ENCODE measurements around the gene NOS3. TPM values are rescaled to one million over a fixed set of nuclear protein-coding genes. Genes with fewer than 3 reads are reported as not detected.

NOS3 gene
- total and polyA plus RNA-seq, 9 of the 15 experiments (the other 6 are each of a cell fraction or from before 2014, with no cell fraction given) = 1.1 to 121 (median 23.6) TPM

DNA sequence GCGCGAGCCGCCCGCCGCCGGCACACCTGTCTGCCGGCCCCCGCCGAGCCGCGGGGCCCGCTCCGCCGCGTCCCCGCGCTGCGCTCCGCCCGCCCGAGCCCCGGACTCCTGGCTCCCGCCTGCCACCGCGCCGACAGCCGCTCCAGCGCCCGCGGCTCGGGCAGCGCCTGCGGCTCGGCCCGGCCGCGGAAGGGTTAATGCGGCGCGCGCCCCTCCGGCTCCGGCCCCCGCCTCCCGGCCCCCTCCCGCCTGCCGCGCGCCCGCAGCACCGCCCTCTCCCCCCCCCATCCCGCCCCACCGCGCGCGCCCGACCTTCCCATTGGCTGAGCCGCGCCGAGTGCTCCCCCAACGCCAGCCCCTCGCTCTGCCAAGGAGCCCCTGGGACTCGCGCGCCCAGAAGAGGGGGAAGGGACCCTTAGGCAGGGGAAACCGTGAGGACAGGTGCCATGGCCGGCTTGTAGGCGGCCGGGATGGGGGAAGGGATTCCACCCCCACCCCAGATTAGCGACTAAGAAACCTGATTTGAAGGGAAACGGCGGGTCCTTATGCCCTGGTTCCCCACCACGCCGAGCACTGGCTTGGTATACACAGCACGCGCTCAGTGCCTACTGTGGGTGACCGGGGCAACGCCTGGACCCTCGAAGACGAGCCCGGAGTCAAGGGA lies 12.6 kb upstream of the NOS3 start, which contains the start of gene KCNH2 (continued):
- TF ChIP-seq, protein P1, sequence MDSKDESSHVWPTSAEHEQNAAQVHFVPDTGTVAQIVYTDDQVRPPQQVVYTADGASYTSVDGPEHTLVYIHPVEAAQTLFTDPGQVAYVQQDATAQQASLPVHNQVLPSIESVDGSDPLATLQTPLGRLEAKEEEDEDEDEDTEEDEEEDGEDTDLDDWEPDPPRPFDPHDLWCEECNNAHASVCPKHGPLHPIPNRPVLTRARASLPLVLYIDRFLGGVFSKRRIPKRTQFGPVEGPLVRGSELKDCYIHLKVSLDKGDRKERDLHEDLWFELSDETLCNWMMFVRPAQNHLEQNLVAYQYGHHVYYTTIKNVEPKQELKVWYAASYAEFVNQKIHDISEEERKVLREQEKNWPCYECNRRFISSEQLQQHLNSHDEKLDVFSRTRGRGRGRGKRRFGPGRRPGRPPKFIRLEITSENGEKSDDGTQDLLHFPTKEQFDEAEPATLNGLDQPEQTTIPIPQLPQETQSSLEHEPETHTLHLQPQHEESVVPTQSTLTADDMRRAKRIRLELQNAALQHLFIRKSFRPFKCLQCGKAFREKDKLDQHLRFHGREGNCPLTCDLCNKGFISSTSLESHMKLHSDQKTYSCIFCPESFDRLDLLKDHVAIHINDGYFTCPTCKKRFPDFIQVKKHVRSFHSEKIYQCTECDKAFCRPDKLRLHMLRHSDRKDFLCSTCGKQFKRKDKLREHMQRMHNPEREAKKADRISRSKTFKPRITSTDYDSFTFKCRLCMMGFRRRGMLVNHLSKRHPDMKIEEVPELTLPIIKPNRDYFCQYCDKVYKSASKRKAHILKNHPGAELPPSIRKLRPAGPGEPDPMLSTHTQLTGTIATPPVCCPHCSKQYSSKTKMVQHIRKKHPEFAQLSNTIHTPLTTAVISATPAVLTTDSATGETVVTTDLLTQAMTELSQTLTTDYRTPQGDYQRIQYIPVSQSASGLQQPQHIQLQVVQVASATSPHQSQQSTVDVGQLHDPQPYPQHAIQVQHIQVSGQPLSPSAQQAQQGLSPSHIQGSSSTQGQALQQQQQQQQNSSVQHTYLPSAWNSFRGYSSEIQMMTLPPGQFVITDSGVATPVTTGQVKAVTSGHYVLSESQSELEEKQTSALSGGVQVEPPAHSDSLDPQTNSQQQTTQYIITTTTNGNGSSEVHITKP (IDR thresholded peaks at IDR 0.05; ENCODE audit: partially characterized antibody) = no peak
- TF ChIP-seq GATAD2A (IDR thresholded peaks at IDR 0.05) = 0 out of 2 replicates have a peak, but pooled peaks have one; percentile 24
- TF ChIP-seq LARP7 (IDR thresholded peaks at IDR 0.05) = no peak
- TF ChIP-seq PML (IDR thresholded peaks at IDR 0.05; ENCODE audit: low read length) = peak; percentile 36; the same call in 1 of the 2 replicates
- TF ChIP-seq SRSF1 (IDR thresholded peaks at IDR 0.05; ENCODE audit: low read depth, low read length) = no peak
- peak; percentile 23; the same call in 1 of the 2 replicates for TF ChIP-seq POLR2G (IDR thresholded peaks at IDR 0.05; ENCODE audit: low read depth, low read length)
- no peak for TF ChIP-seq TOE1 (IDR thresholded peaks at IDR 0.05; ENCODE audit: borderline replicate concordance)
- TF ChIP-seq TOE1 (CRISPR knock-in tag; IDR thresholded peaks at IDR 0.05; ENCODE audit: borderline replicate concordance, low read depth) = 0 out of 2 replicates have a peak, but pooled peaks have one; percentile 70
- TF ChIP-seq, protein P2, sequence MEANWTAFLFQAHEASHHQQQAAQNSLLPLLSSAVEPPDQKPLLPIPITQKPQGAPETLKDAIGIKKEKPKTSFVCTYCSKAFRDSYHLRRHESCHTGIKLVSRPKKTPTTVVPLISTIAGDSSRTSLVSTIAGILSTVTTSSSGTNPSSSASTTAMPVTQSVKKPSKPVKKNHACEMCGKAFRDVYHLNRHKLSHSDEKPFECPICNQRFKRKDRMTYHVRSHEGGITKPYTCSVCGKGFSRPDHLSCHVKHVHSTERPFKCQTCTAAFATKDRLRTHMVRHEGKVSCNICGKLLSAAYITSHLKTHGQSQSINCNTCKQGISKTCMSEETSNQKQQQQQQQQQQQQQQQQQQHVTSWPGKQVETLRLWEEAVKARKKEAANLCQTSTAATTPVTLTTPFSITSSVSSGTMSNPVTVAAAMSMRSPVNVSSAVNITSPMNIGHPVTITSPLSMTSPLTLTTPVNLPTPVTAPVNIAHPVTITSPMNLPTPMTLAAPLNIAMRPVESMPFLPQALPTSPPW (CRISPR knock-in tag; IDR thresholded peaks at IDR 0.05) = peak; percentile 97
- TF ChIP-seq NONO (IDR thresholded peaks at IDR 0.05; ENCODE audit: low read depth in 2 of 2, low read length in 1 of 2) = 0 out of 4 replicates have a peak, but pooled peaks of 1 of the 2 experiments have one; percentile 45
- TF ChIP-seq SMAD4 (CRISPR knock-in tag; conservative IDR thresholded peaks at IDR 0.05) = peak; percentile 13; the same call in 1 of the 2 replicates
- TF ChIP-seq, protein P3, sequence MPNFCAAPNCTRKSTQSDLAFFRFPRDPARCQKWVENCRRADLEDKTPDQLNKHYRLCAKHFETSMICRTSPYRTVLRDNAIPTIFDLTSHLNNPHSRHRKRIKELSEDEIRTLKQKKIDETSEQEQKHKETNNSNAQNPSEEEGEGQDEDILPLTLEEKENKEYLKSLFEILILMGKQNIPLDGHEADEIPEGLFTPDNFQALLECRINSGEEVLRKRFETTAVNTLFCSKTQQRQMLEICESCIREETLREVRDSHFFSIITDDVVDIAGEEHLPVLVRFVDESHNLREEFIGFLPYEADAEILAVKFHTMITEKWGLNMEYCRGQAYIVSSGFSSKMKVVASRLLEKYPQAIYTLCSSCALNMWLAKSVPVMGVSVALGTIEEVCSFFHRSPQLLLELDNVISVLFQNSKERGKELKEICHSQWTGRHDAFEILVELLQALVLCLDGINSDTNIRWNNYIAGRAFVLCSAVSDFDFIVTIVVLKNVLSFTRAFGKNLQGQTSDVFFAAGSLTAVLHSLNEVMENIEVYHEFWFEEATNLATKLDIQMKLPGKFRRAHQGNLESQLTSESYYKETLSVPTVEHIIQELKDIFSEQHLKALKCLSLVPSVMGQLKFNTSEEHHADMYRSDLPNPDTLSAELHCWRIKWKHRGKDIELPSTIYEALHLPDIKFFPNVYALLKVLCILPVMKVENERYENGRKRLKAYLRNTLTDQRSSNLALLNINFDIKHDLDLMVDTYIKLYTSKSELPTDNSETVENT (CRISPR knock-in tag; IDR thresholded peaks at IDR 0.05) = peak; percentile 41
- peak; percentile 73; the same call in 1 of the 2 replicates for TF ChIP-seq XRCC5 (IDR thresholded peaks at IDR 0.05; ENCODE audit: low read depth, low read length)
- 0 out of 4 replicates have a peak, but pooled peaks of 1 of the 2 experiments have one; percentile 3 for TF ChIP-seq TEAD1 (CRISPR knock-in tag; IDR thresholded peaks at IDR 0.05)
- TF ChIP-seq CBX1 (IDR thresholded peaks at IDR 0.05; ENCODE audit: low read depth) = peak; percentile 37; the same call in 1 of the 2 replicates
- TF ChIP-seq CHD2 (IDR thresholded peaks at IDR 0.05; ENCODE audit: low read depth, low read length) = peak; percentile 27; the same call in 1 of the 2 replicates
- no peak; the same call in 1 of the 2 replicates for TF ChIP-seq PHF21A (IDR thresholded peaks at IDR 0.05; ENCODE audit: borderline replicate concordance, low read depth)
- peak; percentile 69; the same call in 1 of the 2 replicates for TF ChIP-seq PRMT5 (CRISPR knock-in tag; IDR thresholded peaks at IDR 0.05)
- TF ChIP-seq MCM7 (IDR thresholded peaks at IDR 0.05) = no peak

Data from K562 (cell line).